ENCODE results near the gene SLC6A8. TPM values are rescaled to one million over a fixed set of nuclear protein-coding genes. Genes with fewer than 3 reads are reported as not detected.

The SLC6A8 gene
- 10 to 100 TPM; 19.5 to 36.2 (median 25.4) TPM for total RNA-seq

GRCh38 chrX:153687121-153688039 lies at the start of gene SLC6A8:
Gene SLC6A8, plus strand, starts transcription at chrX:153687926. Its CDS starts 649 bp downstream, at chrX:153688575.
- no peaks in the 10 kb centered on the region for H3K9me3 ChIP-seq
- H3K27me3 ChIP-seq: no peaks in the 10 kb centered on the region
- WGBS, 2 donors: 10% methylated on average over 4 of the region's 66 CpGs; no CpG with 5 or more reads in 1 of the 2 donors
- H3K4me1 ChIP-seq: peaks cover 0 to 45% (median 8%) of the 10 kb centered on the region in 3 donors
- TF ChIP-seq CTCF (IDR thresholded peaks at IDR 0.05) (peak in 2 of 6 experiments; percentile 7 to 10), POLR2A (IDR thresholded peaks at IDR 0.05) (peak in 2 of 4 donors; percentile 43 to 48)
- no peaks in the 10 kb centered on the region for H3K36me3 ChIP-seq
- DNase-seq: no peak
- intact Hi-C loops (cut with DNase I): no loop called here
- peak within 1 kb of the TSS; percentile 37 to 66 (median 50) for H3K4me3 ChIP-seq
- peak within 1 kb of the TSS; percentile 71 to 82 (median 77) for H3K27ac ChIP-seq

- WGBS, 2 donors: 100% methylated on average over 1 of the region's 6 CpGs; no CpG with 5 or more reads in 1 of the 2 donors
- TF ChIP-seq POLR2A (IDR thresholded peaks at IDR 0.05) (no peak), CTCF (IDR thresholded peaks at IDR 0.05) (no peak)
- peaks cover 0 to 15% (median 8%) of the 10 kb centered on the region in 3 donors for H3K4me1 ChIP-seq
- intact Hi-C loops (cut with DNase I): no loop called here
- no peak for DNase-seq
- no peak overlapping the region for H3K27ac ChIP-seq
- no peaks in the 10 kb centered on the region for H3K9me3 ChIP-seq
- no peaks in the 10 kb centered on the region for H3K36me3 ChIP-seq
- no peak overlapping the region for H3K4me3 ChIP-seq
- peaks cover 0 to 52% (median 14%) of the 10 kb centered on the region in 4 donors for H3K27me3 ChIP-seq
Measured at GRCh38 chrX:153638041-153638371, 49.7 kb upstream of the SLC6A8 start.

GRCh38 chrX:153638436-153639176 lies 49.1 kb upstream of the SLC6A8 start:
- H3K4me3 ChIP-seq: no peak overlapping the region
- H3K36me3 ChIP-seq: no peaks in the 10 kb centered on the region
- no peak for TF ChIP-seq POLR2A (IDR thresholded peaks at IDR 0.05)
- no peak for TF ChIP-seq CTCF (IDR thresholded peaks at IDR 0.05)
- H3K9me3 ChIP-seq: no peaks in the 10 kb centered on the region
- no peak for DNase-seq
- intact Hi-C loops (cut with DNase I): no loop called here
- peaks cover 0 to 58% (median 17%) of the 10 kb centered on the region in 4 donors for H3K27me3 ChIP-seq
- H3K4me1 ChIP-seq: peaks cover 0 to 21% (median 10%) of the 10 kb centered on the region in 3 donors
- H3K27ac ChIP-seq: no peak overlapping the region
- 60% methylated on average over 8 of the region's 20 CpGs; no CpG with 5 or more reads in 1 of the 2 donors for WGBS, 2 donors

GRCh38 chrX:153639177-153640044 lies 48.3 kb upstream of the SLC6A8 start:
- Histone ChIP-seq H3K27me3 (peaks cover 0 to 64% (median 17%) of the 10 kb centered on the region in 4 donors), H3K36me3 (no peaks in the 10 kb centered on the region), H3K27ac (no peak overlapping the region), H3K4me1 (peaks cover 0 to 27% (median 13%) of the 10 kb centered on the region in 3 donors), H3K9me3 (no peaks in the 10 kb centered on the region), H3K4me3 (no peak overlapping the region)
- 70 to 71% methylated on average over 4 to 9 of the region's 28 CpGs for WGBS, 2 donors
- TF ChIP-seq CTCF (IDR thresholded peaks at IDR 0.05) (no peak), POLR2A (IDR thresholded peaks at IDR 0.05) (no peak)
- intact Hi-C loops (cut with DNase I): no loop called here
- DNase-seq: no peak
